ENCODE measurements around the gene DHRSX.

DNA sequence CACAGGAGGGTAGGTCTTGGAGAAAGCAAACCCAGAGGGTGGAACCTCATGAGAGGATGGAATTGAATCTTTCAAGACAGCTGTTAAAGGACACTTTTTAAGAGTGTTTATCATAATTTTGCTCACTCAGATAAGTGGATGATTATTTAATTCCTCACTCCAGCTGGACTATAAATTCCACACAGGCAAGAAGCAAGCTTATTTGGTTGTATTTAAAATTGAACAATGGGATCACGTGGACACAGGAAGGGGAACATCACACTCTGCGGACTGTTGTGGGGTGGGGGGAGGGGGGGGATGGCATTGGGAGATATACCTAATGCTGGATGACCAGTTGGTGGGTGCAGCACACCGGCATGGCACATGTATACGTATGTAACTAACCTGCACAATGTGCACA is 116.3 kb downstream of the DHRSX start:
- no peak for TF ChIP-seq GATA3 (IDR thresholded peaks at IDR 0.05; ENCODE audit: low read depth, low read length)
- TF ChIP-seq GATA2 (IDR thresholded peaks at IDR 0.05; ENCODE audit: low read depth, low read length): no peak

Data from SH-SY5Y (cell line).